IPS DF 6.9 (cell line): Measurements from ENCODE around the gene FERMT3.

Experiments used
- DNase-seq: peaks from one replicate; pipeline ENCODE4 v3.0.0-alpha.2; 2013; ENCODE audit warnings: low read depth, low spot score
- H3K27ac ChIP-seq: one replicate; pipeline ENCODE4 v1.5.1; 2013; ENCODE audit warnings: low read length, control low read depth
- H3K27me3 ChIP-seq: 2 replicates; pipeline ENCODE4 v1.6.1; 2013; ENCODE audit warnings: mild to moderate bottlenecking, low read length; ENCODE audit not compliant: control insufficient read depth, insufficient read depth
- H3K36me3 ChIP-seq: 2 replicates; pipeline ENCODE4 v1.6.1; 2013; ENCODE audit warnings: low read length; ENCODE audit not compliant: control insufficient read depth, insufficient read depth
- H3K4me1 ChIP-seq: 2 replicates; pipeline ENCODE4 v1.6.1; 2013; ENCODE audit warnings: low read length; ENCODE audit not compliant: control insufficient read depth, insufficient read depth
- H3K4me3 ChIP-seq: 2 replicates; pipeline ENCODE4 v1.5.1; 2013; ENCODE audit warnings: mild to moderate bottlenecking, low read length
- H3K9me3 ChIP-seq: 2 replicates; pipeline ENCODE4 v1.6.1; 2013; ENCODE audit warnings: low read length, inconsistent platforms; ENCODE audit not compliant: control insufficient read depth, insufficient read depth
- WGBS: extraction: QIAGEN DNeasy Blood & Tissue Kit; methylation state at CpG from one replicate; pipeline ENCODE4 v1.1.7; 2013; ENCODE audit warnings: mixed read lengths, missing lambda C conversion rate; ENCODE audit not compliant: insufficient read length, insufficient coverage; 5-methylcytosine and 5-hydroxymethylcytosine counted together

Gene FERMT3

DNA sequence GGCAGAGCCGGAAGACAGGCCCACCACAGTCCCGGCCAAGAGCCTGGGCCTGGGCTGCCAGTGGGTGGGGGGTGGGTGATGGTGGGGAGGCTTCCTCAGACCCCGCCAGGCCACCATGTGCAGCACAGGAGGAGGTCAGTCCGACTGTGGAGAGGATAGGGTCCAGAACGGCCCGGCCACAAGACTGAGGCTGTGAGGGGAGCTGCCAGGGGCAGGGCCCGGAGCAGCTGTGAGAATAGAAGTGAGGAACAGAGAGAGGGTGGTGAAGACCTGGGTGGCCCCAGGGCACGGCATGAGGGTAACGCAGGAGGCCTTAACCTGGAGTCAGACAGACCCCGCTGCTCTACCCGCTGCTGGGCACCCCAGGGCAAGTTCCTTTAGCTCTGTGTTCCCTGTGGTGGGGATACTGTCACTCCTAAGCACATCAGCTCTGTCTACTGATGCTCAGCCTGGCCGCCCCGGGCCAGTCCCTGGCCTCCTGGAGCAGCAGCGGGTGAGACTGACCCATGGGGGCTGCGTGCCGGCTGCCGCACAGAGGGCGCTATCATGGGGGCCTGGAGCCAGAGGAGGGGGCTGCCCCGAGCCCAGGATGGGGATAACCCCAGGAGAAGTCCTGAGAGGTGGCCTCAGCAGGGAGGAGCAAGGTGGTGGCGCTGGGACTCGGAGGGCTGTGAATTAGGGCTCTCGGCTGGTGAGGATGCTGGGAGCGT, 1.7 kb downstream of the FERMT3 start:
- no peaks in the 10 kb centered on the region for H3K27me3 ChIP-seq
- H3K36me3 ChIP-seq = peaks cover 29% of the 10 kb centered on the region
- H3K27ac ChIP-seq = no peak overlapping the region
- peaks cover 2% of the 10 kb centered on the region; the same call in 1 of the 2 replicates for H3K4me1 ChIP-seq
- WGBS = no CpG with 5 or more reads among the region's 23 CpGs
- H3K9me3 ChIP-seq = no peaks in the 10 kb centered on the region
- no peak overlapping the region for H3K4me3 ChIP-seq
- no peak for DNase-seq

DNA sequence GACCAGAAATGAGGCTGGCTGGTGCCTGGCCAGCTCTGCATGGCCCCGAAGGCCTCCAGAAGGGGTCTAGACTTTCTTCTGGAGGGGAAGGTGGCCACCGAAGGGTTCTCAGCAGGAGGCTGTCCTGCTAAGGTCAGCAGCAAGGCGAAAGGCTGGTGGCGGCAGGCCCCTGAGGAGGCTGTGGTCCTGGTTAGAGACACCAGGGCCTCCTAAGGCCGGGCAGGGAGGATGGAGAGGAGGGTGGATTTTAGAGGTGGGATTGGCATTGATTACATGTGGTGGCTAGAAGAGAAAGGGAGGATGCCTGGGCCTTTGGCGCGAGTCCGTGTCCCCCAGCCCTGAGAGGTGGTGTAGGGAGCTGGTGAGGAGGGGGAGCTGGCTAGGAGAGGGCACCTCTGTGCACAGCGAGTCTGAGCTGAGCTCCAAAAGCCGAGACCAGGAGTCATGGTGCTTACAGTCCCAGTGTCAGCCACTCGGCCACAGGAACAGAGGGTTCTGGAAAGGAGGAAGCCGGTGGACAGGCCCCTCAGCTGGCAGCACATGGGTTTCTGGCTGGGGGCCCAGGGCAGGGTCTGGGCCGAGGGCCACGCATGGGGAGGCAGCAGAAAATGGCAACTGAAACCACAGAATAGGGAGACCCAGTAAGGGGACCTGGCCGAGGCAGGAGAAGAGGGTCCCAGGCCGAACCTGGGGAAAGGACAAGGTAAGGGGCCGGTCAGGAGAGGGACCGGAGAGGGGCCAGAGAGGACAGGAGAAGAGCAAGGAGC, 2.5 kb downstream of the FERMT3 start:
- H3K4me1 ChIP-seq = peaks cover 2% of the 10 kb centered on the region; the same call in 1 of the 2 replicates
- no peak overlapping the region for H3K27ac ChIP-seq
- WGBS = no CpG with 5 or more reads among the region's 18 CpGs
- no peaks in the 10 kb centered on the region for H3K27me3 ChIP-seq
- no peak for DNase-seq
- no peak overlapping the region for H3K4me3 ChIP-seq
- H3K9me3 ChIP-seq = no peaks in the 10 kb centered on the region
- H3K36me3 ChIP-seq = peaks cover 21% of the 10 kb centered on the region

DNA sequence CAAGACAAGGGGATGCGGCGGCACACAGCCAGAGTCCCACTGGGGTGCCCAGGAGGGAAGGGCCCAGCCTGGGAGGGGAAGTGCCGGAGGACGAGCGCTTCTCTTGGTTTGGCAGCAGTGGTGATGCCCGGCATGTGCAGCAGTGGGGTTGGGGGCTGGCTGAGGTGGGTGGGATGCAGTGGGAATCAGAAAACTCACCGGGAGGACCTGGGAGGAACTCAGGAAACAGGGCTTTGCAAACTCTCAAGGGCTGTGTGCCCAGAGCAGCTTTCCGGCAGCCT, 3.0 kb downstream of the FERMT3 start:
- Histone ChIP-seq H3K36me3 (peaks cover 18% of the 10 kb centered on the region), H3K27me3 (no peaks in the 10 kb centered on the region), H3K4me3 (no peak overlapping the region), H3K9me3 (no peaks in the 10 kb centered on the region), H3K4me1 (peaks cover 2% of the 10 kb centered on the region; the same call in 1 of the 2 replicates), H3K27ac (no peak overlapping the region)
- no CpG with 5 or more reads among the region's 8 CpGs for WGBS
- DNase-seq = no peak

DNA sequence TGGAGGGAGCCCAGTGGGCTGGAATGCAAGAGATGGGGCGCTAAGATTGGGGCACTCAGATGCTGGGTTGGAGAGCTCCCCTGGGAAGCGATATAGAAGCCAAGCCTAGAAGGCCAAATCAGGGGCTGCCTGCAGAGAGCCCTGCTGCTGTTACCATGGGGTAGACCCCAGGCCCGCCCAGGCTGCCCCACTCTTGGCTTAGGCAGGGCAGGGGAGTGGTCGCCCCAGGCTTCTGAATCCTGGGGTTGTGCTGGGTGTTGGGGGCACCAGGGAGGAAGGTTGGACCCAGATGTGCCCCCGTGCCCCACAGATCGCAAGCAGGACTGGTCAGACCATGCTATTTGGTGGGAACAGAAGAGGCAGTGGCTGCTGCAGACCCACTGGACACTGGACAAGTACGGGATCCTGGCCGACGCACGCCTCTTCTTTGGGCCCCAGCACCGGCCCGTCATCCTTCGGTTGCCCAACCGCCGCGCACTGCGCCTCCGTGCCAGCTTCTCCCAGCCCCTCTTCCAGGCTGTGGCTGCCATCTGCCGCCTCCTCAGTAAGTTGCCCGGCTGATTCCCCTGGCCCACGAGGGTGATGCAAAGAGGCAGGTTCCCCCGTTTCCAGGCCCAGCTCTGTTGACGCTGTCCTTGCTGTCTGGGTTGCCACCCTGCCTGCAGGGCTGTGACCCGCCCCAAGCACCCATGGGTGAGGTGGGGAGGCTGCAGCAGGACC, 3.9 kb downstream of the FERMT3 start:
- H3K4me3 ChIP-seq = no peak overlapping the region
- DNase-seq = no peak
- H3K4me1 ChIP-seq = peaks cover 2% of the 10 kb centered on the region; the same call in 1 of the 2 replicates
- H3K9me3 ChIP-seq = no peaks in the 10 kb centered on the region
- no peak overlapping the region for H3K27ac ChIP-seq
- no peaks in the 10 kb centered on the region for H3K27me3 ChIP-seq
- H3K36me3 ChIP-seq = peaks cover 16% of the 10 kb centered on the region
- no CpG with 5 or more reads among the region's 24 CpGs for WGBS

DNA sequence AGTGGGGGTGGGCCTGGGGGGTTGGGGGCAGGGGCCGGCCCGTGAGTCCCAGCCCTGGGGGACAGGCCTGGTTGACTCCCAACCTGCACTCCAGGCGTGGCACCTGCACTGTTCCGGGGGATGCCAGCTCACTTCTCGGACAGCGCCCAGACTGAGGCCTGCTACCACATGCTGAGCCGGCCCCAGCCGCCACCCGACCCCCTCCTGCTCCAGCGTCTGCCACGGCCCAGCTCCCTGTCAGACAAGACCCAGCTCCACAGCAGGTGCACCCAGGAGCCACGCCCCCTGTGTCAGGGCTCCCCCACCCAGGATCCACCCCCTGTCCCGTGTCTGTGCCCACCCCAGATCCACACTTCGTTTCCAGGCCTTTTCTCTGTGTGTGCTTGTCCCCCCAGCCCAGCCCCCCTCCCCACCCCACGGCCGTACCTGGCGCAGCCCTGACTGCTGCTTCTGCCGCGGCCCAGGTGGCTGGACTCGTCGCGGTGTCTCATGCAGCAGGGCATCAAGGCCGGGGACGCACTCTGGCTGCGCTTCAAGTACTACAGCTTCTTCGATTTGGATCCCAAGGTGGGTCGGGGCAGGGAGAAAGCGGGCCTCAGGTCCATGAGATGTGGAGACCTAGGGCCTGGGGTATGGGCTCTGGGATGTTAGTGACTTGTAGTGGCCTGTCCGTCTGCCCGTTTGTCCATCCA, 4.8 kb downstream of the FERMT3 start:
- Histone ChIP-seq H3K4me3 (no peak overlapping the region), H3K36me3 (peaks cover 9% of the 10 kb centered on the region), H3K9me3 (no peaks in the 10 kb centered on the region), H3K27me3 (no peaks in the 10 kb centered on the region), H3K27ac (no peak overlapping the region), H3K4me1 (peaks cover 2% of the 10 kb centered on the region; the same call in 1 of the 2 replicates)
- DNase-seq = no peak
- no CpG with 5 or more reads among the region's 30 CpGs for WGBS

DNA sequence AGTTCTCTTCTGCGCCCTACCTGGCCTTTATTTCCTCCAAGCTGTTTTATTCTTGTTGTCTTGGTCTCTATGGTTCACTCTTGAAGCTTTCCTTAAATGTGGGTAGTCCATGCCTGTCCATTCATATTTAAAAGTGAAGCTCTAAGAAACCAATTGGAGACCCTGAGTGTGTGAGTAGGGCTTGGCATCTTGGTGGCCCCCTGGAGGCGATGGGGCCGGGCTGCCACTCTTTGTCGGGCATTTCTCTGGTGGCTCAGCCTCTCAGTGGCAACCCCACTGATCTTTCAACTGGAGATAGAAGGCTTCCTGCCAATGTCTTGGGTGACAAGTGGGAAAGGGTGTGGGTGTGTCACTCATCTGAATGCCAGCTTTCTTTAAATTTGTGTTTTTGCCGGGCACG, 10.4 kb downstream of the FERMT3 start:
- Histone ChIP-seq H3K9me3 (no peaks in the 10 kb centered on the region), H3K27me3 (no peaks in the 10 kb centered on the region), H3K27ac (no peak overlapping the region), H3K4me3 (no peak overlapping the region), H3K4me1 (no peaks in the 10 kb centered on the region; the same call in 1 of the 2 replicates), H3K36me3 (peaks cover 16% of the 10 kb centered on the region; the same call in 1 of the 2 replicates)
- DNase-seq = no peak
- WGBS = no CpG with 5 or more reads among the region's 6 CpGs

DNA sequence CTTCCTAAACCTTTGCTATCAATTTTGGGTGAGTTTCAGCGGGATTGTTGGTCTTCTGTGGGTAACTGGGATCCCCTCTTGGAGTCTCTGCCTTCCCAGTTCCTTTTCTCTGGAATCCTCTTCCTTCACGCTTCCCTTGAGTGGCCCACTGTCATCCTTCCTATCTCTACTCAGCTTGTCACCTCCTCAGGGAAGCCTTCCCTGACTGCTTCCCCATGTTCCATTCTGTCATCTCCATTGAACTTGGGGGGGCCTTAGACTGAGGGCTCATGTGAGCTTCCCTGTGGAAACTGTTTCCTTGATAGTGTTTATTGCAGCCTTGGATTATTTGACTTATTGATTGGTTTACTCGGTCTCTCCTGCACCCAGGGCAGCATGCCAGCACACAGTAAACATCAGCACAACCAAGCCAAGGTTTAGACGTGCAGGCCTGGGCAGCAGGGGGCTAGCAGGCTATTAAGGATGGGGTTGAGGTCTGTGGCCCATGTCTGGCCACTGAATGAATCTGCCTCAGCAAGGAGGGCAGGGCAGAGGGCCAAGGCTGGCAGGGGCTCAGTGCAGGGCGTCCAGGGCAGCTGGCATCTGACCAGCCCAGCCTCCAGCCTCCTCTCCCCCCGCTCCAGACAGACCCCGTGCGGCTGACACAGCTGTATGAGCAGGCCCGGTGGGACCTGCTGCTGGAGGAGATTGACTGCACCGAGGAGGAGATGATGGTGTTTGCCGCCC, 12.3 kb downstream of the FERMT3 start:
- Histone ChIP-seq H3K27ac (no peak overlapping the region), H3K4me1 (no peaks in the 10 kb centered on the region; the same call in 1 of the 2 replicates), H3K36me3 (peaks cover 16% of the 10 kb centered on the region; the same call in 1 of the 2 replicates), H3K27me3 (no peaks in the 10 kb centered on the region), H3K9me3 (no peaks in the 10 kb centered on the region), H3K4me3 (no peak overlapping the region)
- DNase-seq = no peak
- WGBS = no CpG with 5 or more reads among the region's 11 CpGs

DNA sequence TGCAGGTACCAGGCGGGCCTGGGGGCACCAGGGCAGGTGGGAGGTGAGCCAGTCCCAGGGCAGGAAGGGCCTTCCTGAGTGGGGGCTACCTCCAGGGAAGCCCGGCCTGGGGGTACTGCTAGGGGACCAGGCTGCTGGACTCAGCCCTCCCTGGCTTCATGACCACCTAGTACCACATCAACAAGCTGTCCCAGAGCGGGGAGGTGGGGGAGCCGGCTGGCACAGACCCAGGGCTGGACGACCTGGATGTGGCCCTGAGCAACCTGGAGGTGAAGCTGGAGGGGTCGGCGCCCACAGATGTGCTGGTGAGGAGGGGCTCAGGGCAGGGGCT, 12.8 kb downstream of the FERMT3 start:
- WGBS = no CpG with 5 or more reads among the region's 7 CpGs
- H3K36me3 ChIP-seq = peaks cover 16% of the 10 kb centered on the region; the same call in 1 of the 2 replicates
- no peaks in the 10 kb centered on the region for H3K27me3 ChIP-seq
- DNase-seq = no peak
- no peak overlapping the region for H3K27ac ChIP-seq
- H3K4me1 ChIP-seq = no peaks in the 10 kb centered on the region; the same call in 1 of the 2 replicates
- H3K9me3 ChIP-seq = no peaks in the 10 kb centered on the region
- H3K4me3 ChIP-seq = no peak overlapping the region

DNA sequence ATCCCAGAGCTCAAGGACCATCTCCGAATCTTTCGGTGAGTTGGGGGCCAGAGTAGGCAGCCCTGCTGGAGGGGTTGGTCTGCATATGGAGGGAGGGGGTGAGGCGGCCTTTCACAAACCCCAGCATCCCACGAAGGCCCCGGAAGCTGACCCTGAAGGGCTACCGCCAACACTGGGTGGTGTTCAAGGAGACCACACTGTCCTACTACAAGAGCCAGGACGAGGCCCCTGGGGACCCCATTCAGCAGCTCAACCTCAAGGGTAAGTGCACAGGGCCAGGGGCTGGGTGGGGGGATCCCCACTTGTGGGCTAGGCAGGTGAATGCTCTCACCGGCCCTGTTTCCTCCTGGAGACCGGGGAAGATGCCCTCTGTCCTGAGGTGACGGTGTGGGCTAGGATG, 13.2 kb downstream of the FERMT3 start:
- Histone ChIP-seq H3K4me3 (no peak overlapping the region), H3K9me3 (no peaks in the 10 kb centered on the region), H3K27ac (no peak overlapping the region), H3K36me3 (peaks cover 16% of the 10 kb centered on the region; the same call in 1 of the 2 replicates), H3K4me1 (no peaks in the 10 kb centered on the region; the same call in 1 of the 2 replicates), H3K27me3 (no peaks in the 10 kb centered on the region)
- no peak for DNase-seq
- no CpG with 5 or more reads among the region's 10 CpGs for WGBS
